GM06990 (cell line): Measurements from ENCODE around the gene TAS2R3.

ENCODE experiments used
- DNase-seq: peaks from one replicate; pipeline ENCODE4 v3.0.0-alpha.2; 2011; ENCODE audit not compliant: insufficient read length; ENCODE audit errors: extremely low read depth
- H3K27me3 ChIP-seq: replicated peaks from 2 replicates; pipeline ENCODE4 v1.6.0; 2011; ENCODE audit warnings: low read length; ENCODE audit not compliant: control insufficient read depth, insufficient read depth
- H3K36me3 ChIP-seq: 2 replicates; pipeline ENCODE4 v1.5.1; 2011; ENCODE audit warnings: low read length; ENCODE audit not compliant: control insufficient read depth, insufficient read depth
- H3K4me3 ChIP-seq: replicated peaks from 2 replicates; pipeline ENCODE4 v1.5.1; 2011; ENCODE audit warnings: low read depth, mild to moderate bottlenecking, control low read depth, low read length
- TF ChIP-seq, protein P1 (sequence below): IDR thresholded peaks from 2 replicates; pipeline ENCODE4 v1.5.1; 2011; ENCODE audit warnings: low read length, control low read depth, mild to moderate bottlenecking, inconsistent platforms; ENCODE audit not compliant: insufficient read depth, poor library complexity, severe bottlenecking

The TAS2R3 gene, protein sequence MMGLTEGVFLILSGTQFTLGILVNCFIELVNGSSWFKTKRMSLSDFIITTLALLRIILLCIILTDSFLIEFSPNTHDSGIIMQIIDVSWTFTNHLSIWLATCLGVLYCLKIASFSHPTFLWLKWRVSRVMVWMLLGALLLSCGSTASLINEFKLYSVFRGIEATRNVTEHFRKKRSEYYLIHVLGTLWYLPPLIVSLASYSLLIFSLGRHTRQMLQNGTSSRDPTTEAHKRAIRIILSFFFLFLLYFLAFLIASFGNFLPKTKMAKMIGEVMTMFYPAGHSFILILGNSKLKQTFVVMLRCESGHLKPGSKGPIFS

GRCh38 chr7:141763797-141764196 is at the start of gene TAS2R3:
TSS of gene TAS2R3 (plus strand) at chr7:141764097. CDS start at chr7:141764159, 62 bp downstream.
- H3K4me3 ChIP-seq = no peak within 1 kb of the TSS
- TF ChIP-seq, protein P1, sequence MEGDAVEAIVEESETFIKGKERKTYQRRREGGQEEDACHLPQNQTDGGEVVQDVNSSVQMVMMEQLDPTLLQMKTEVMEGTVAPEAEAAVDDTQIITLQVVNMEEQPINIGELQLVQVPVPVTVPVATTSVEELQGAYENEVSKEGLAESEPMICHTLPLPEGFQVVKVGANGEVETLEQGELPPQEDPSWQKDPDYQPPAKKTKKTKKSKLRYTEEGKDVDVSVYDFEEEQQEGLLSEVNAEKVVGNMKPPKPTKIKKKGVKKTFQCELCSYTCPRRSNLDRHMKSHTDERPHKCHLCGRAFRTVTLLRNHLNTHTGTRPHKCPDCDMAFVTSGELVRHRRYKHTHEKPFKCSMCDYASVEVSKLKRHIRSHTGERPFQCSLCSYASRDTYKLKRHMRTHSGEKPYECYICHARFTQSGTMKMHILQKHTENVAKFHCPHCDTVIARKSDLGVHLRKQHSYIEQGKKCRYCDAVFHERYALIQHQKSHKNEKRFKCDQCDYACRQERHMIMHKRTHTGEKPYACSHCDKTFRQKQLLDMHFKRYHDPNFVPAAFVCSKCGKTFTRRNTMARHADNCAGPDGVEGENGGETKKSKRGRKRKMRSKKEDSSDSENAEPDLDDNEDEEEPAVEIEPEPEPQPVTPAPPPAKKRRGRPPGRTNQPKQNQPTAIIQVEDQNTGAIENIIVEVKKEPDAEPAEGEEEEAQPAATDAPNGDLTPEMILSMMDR = no peak
- H3K27me3 ChIP-seq = no peaks in the 10 kb centered on the region
- peaks cover 8% of the 10 kb centered on the region for H3K36me3 ChIP-seq
- no peak for DNase-seq

GRCh38 chr7:141714571-141714970 is 49.3 kb upstream of the TAS2R3 start:
- H3K36me3 ChIP-seq = no peaks in the 10 kb centered on the region
- H3K4me3 ChIP-seq = no peak overlapping the region
- DNase-seq = no peak
- H3K27me3 ChIP-seq = no peaks in the 10 kb centered on the region
- TF ChIP-seq, protein P1 = no peak

DNA sequence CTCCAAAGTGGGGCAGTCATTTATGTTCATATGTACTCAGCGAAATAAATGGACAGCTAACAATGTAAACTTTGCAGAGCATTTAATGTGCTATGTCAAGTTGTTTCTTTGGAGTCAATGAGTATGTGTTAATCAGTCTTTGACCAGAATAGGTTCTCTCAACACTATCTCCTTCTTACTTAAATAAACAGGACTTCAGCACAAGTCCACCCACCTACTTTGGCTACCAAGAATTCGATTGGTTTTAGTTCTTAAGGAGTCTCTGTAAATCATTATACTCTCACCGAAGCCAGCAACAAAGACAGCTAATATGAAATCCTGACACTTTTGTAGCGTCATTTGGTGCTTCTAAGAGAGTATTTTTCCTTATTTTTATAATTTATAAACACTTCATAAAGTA is 48.9 kb upstream of the TAS2R3 start:
- Histone ChIP-seq H3K4me3 (no peak overlapping the region), H3K36me3 (no peaks in the 10 kb centered on the region), H3K27me3 (no peaks in the 10 kb centered on the region)
- TF ChIP-seq, protein P1 = no peak
- DNase-seq = no peak

DNA sequence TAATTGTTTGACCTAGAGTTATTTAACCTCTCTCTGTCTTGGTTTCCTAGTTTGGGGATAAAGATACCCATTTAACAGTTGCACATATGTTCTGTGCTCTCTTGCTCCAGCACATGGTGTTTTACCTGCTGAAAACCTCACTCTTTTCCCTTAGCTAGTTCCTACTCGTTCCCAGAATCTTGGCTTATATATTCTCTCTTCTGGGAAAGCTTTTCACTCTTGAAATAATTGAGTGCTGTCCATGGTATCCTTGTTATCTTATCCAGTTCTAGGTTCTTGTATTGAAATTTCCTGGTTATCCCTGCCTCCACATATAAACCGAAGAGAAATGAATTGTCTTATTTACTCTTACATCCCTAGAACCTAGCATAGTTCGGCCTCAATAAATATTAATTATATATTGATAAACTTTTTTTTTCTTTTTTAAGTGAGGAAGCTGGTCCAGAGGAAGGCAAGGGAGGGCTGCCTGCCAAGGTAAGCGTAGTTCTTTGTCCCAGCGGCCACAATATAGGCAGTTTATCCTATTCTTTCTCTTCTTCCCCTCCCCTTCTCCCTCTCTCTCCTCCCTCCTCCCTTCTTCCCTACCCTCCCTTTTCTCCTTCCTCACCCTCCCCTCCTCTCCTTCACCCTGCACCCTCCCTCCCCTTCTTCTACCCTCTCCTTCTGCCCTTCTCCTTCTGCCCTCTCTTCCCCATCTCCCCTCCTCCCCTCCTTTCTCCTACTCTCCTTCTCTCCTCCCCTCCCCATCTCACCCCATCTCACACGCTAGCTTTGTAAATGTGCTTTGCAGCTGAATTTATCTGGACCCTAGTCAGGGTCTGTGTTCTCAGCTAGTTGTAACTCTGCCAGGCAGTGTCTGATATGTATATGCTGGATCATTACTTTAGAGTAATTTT is 47.9 kb upstream of the TAS2R3 start:
- TF ChIP-seq, protein P1 = no peak
- no peak for DNase-seq
- Histone ChIP-seq H3K27me3 (no peaks in the 10 kb centered on the region), H3K4me3 (no peak overlapping the region), H3K36me3 (no peaks in the 10 kb centered on the region)

GRCh38 chr7:141717450-141717849 is 46.4 kb upstream of the TAS2R3 start:
- no peaks in the 10 kb centered on the region for H3K27me3 ChIP-seq
- TF ChIP-seq, protein P1 = no peak
- no peaks in the 10 kb centered on the region for H3K36me3 ChIP-seq
- H3K4me3 ChIP-seq = no peak overlapping the region
- no peak for DNase-seq
